ENCODE results near the gene CYB5A. TPM values are rescaled to one million over a fixed set of nuclear protein-coding genes. Genes with fewer than 3 reads are reported as not detected.

The CYB5A gene
- total RNA-seq, 6 experiments from 2014 or later: 817 to 1,434 (median 907) TPM

- peaks cover 5 to 99% (median 47%) of the 10 kb centered on the region in 4 donors for H3K4me1 ChIP-seq
- H3K4me3 ChIP-seq: peak overlapping the region in 1 of 3 donors; percentile 10
- peaks cover 0 to 44% (median 9%) of the 10 kb centered on the region in 4 donors for H3K36me3 ChIP-seq
- TF ChIP-seq, protein P1, sequence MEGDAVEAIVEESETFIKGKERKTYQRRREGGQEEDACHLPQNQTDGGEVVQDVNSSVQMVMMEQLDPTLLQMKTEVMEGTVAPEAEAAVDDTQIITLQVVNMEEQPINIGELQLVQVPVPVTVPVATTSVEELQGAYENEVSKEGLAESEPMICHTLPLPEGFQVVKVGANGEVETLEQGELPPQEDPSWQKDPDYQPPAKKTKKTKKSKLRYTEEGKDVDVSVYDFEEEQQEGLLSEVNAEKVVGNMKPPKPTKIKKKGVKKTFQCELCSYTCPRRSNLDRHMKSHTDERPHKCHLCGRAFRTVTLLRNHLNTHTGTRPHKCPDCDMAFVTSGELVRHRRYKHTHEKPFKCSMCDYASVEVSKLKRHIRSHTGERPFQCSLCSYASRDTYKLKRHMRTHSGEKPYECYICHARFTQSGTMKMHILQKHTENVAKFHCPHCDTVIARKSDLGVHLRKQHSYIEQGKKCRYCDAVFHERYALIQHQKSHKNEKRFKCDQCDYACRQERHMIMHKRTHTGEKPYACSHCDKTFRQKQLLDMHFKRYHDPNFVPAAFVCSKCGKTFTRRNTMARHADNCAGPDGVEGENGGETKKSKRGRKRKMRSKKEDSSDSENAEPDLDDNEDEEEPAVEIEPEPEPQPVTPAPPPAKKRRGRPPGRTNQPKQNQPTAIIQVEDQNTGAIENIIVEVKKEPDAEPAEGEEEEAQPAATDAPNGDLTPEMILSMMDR (IDR thresholded peaks at IDR 0.05): no peak
- no peak for TF ChIP-seq POLR2A (IDR thresholded peaks at IDR 0.05)
- H3K27ac ChIP-seq: peak overlapping the region in 1 of 3 donors; percentile 84
- ATAC-seq (peak in 2 of 4 donors; percentile 3 to 18), DNase-seq (no peak)
- H3K9me3 ChIP-seq: no peaks in the 10 kb centered on the region
- intact Hi-C loops (cut with DNase I): no loop called here
- no peaks in the 10 kb centered on the region for H3K27me3 ChIP-seq
- WGBS (ENCODE audit: insufficient coverage, low coverage, low lambda C conversion rate, missing lambda C conversion rate): 29% methylated on average over 10 of the region's 10 CpGs
Measured at GRCh38 chr18:74276609-74277008, 15.2 kb downstream of the CYB5A start.

DNA sequence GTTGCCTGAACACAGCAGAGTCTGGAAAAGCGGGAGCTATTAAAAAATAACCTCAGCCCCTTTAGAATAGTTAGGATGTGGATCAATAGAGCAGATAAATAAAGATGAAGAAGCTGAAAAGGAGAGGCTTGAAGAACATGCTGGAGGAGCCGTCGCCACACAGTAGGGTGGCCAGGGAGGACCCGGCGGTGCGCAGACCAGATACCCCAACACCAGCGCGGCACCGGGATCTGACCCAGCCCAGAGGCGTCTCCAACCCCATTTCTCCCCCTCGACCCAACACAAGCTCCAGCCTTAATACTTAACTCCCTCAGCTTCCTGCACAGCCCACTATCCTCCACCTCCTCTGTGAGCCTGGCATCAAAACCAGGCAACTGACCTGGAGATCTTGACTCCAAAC, 16.0 kb downstream of the CYB5A start:
- no peaks in the 10 kb centered on the region for H3K27me3 ChIP-seq
- 82% methylated on average over 8 of the region's 11 CpGs for WGBS (ENCODE audit: insufficient coverage, low coverage, low lambda C conversion rate, missing lambda C conversion rate)
- no peak for ATAC-seq
- TF ChIP-seq, protein P1 (IDR thresholded peaks at IDR 0.05): no peak
- TF ChIP-seq POLR2A (IDR thresholded peaks at IDR 0.05): no peak
- intact Hi-C loops (cut with DNase I): no loop called here
- peaks cover 5 to 99% (median 46%) of the 10 kb centered on the region in 4 donors for H3K4me1 ChIP-seq
- H3K4me3 ChIP-seq: no peak overlapping the region
- DNase-seq: no peak
- no peaks in the 10 kb centered on the region for H3K9me3 ChIP-seq
- H3K27ac ChIP-seq: peak overlapping the region in 1 of 3 donors; percentile 43
- peaks cover 0 to 37% (median 9%) of the 10 kb centered on the region in 4 donors for H3K36me3 ChIP-seq

DNA sequence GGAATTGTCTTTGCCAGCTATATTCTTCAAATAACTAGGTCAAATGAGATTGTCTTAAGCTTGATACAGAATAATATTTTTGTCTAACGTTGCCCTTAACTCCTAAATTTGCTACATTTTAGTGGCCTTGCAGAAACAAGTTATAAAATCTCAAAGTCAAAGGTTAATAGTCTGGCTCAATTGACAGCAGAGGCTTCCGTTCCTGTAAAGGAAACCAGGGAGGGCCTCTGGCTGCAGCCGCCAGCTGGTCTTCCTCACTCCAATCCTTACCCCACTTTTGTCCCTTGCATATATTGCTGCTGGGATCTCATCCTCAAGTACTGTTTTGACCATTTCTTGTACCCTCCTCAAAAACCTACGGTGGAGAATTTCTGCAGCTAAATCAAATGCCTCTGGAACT, 17.1 kb downstream of the CYB5A start:
- Histone ChIP-seq H3K4me3 (no peak overlapping the region), H3K4me1 (peaks cover 5 to 99% (median 48%) of the 10 kb centered on the region in 4 donors), H3K27ac (peak overlapping the region in 1 of 3 donors; percentile 43), H3K36me3 (peaks cover 0 to 37% (median 9%) of the 10 kb centered on the region in 4 donors), H3K27me3 (no peaks in the 10 kb centered on the region), H3K9me3 (no peaks in the 10 kb centered on the region)
- WGBS (ENCODE audit: insufficient coverage, low coverage, low lambda C conversion rate, missing lambda C conversion rate): 35% methylated on average over 4 of the region's 4 CpGs
- no peak for TF ChIP-seq POLR2A (IDR thresholded peaks at IDR 0.05)
- TF ChIP-seq, protein P1 (IDR thresholded peaks at IDR 0.05): no peak
- ATAC-seq: no peak
- DNase-seq: no peak
- intact Hi-C loops (cut with DNase I): no loop called here

DNA sequence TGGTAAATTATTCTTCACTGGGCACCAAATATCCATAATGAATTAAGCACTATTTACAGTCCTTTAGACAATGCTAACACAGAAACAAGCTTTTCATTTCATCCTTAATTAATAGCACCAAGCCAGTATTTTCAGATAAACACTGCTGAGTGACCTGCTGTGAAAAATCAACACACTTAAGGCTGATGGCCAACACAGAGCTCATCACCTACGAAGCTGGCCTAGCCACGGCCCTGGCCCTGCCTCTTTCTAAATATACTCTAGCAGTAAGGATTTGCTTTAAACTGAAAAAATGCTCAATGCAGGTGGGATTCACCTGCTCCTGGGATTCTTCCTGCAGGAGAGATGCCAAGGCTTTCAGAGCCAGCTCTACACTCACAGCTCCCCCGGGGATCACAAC, 18.4 kb downstream of the CYB5A start:
- peak; percentile 7 to 19 (median 13) for ATAC-seq
- 44% methylated on average over 3 of the region's 3 CpGs for WGBS (ENCODE audit: insufficient coverage, low coverage, low lambda C conversion rate, missing lambda C conversion rate)
- no peaks in the 10 kb centered on the region for H3K9me3 ChIP-seq
- DNase-seq: no peak
- H3K4me3 ChIP-seq: no peak overlapping the region
- no peaks in the 10 kb centered on the region for H3K27me3 ChIP-seq
- H3K36me3 ChIP-seq: peaks cover 0 to 28% (median 9%) of the 10 kb centered on the region in 4 donors
- intact Hi-C loops (cut with DNase I): no loop called here
- peaks cover 3 to 99% (median 47%) of the 10 kb centered on the region in 4 donors for H3K4me1 ChIP-seq
- H3K27ac ChIP-seq: peak overlapping the region in 2 of 3 donors; percentile 9 to 10
- TF ChIP-seq, protein P1 (IDR thresholded peaks at IDR 0.05): no peak
- TF ChIP-seq POLR2A (IDR thresholded peaks at IDR 0.05): no peak
